ENCODE measurements around the gene CNTNAP2. TPM values are rescaled to one million over a fixed set of nuclear protein-coding genes. Genes with fewer than 3 reads are reported as not detected.

Gene CNTNAP2
- total and polyA plus RNA-seq, 2 of the 4 experiments (the other 2 are of a cell fraction), result not detected

- Histone ChIP-seq H2BK20ac (ENCODE audit: low read depth, low read length) (no peak overlapping the region), H2AFZ (replicated peaks; ENCODE audit: low read length, poor library complexity) (no peak overlapping the region), H3K18ac (ENCODE audit: low read depth, low read length) (no peak overlapping the region), H4K8ac (ENCODE audit: low read depth in 2 of 2, low read length in 2 of 2) (no peak overlapping the region), H3K27ac (ENCODE audit: insufficient read depth, low read length) (no peak overlapping the region), H3K4me1 (ENCODE audit: control insufficient read depth, insufficient read depth, low read length) (no peaks in the 10 kb centered on the region), H3K36me3 (ENCODE audit: control insufficient read depth, insufficient read depth, low read length) (no peaks in the 10 kb centered on the region), H4K5ac (ENCODE audit: low read depth, low read length) (no peak overlapping the region), H2AK5ac (ENCODE audit: low read depth, low read length) (no peak overlapping the region), H2BK120ac (ENCODE audit: low read depth, low read length) (no peak overlapping the region), H3K9ac (ENCODE audit: low read depth, low read length) (no peak overlapping the region), H3K27me3 (ENCODE audit: control insufficient read depth, insufficient read depth, low read length) (no peaks in the 10 kb centered on the region), H4K20me1 (ENCODE audit: insufficient read depth, low read length) (no peaks in the 10 kb centered on the region), H2AK9ac (replicated peaks; ENCODE audit: low read depth, low read length, poor library complexity) (no peak overlapping the region), H3K56ac (ENCODE audit: extremely low read depth, insufficient read depth, low read length) (no peak overlapping the region), H3K4me3 (ENCODE audit: insufficient read depth, low read depth, low read length) (no peak overlapping the region), H3K14ac (replicated peaks; ENCODE audit: low read depth, low read length) (no peak overlapping the region), H3K4ac (ENCODE audit: low read depth, low read length) (no peak overlapping the region), H3K23ac (ENCODE audit: low read depth, low read length) (no peak overlapping the region), H4K91ac (ENCODE audit: insufficient read depth, low read depth, low read length) (no peak overlapping the region), H2BK5ac (ENCODE audit: low read depth, low read length, poor library complexity, severe bottlenecking) (no peak overlapping the region), H3K9me1 (ENCODE audit: insufficient read depth, low read length) (no peaks in the 10 kb centered on the region), H3K9me3 (ENCODE audit: control insufficient read depth, insufficient read depth, low read length) (peaks cover 2% of the 10 kb centered on the region; the same call in 1 of the 2 replicates), H2BK15ac (ENCODE audit: low read depth, low read length) (no peak overlapping the region), H3K79me1 (ENCODE audit: low read depth in 1 of 2, low read length in 2 of 2) (no peaks in the 10 kb centered on the region), H3K4me2 (ENCODE audit: low read depth, low read length) (no peak overlapping the region)
- TF ChIP-seq USF2 (IDR thresholded peaks at IDR 0.05; ENCODE audit: low read depth, low read length), result no peak
- TF ChIP-seq ELK1 (IDR thresholded peaks at IDR 0.05; ENCODE audit: borderline replicate concordance, low read depth, low read length), result no peak
- no peak for TF ChIP-seq CEBPB (IDR thresholded peaks at IDR 0.05; ENCODE audit: low read depth, low read length)
- no peak for TF ChIP-seq SMC3 (IDR thresholded peaks at IDR 0.05; ENCODE audit: low read depth, low read length)
- no peak for TF ChIP-seq RAD21 (IDR thresholded peaks at IDR 0.05; ENCODE audit: low read length)
- no peak for TF ChIP-seq BHLHE40 (IDR thresholded peaks at IDR 0.05; ENCODE audit: low read depth, low read length)
- TF ChIP-seq NFE2L2 (IDR thresholded peaks at IDR 0.05; ENCODE audit: low read depth, low read length), result no peak
- no peak for TF ChIP-seq POLR2A (IDR thresholded peaks at IDR 0.05; ENCODE audit: low read depth, low read length)
- TF ChIP-seq MAZ (IDR thresholded peaks at IDR 0.05; ENCODE audit: borderline replicate concordance, low read depth, low read length), result no peak
- no peak for TF ChIP-seq MXI1 (IDR thresholded peaks at IDR 0.05; ENCODE audit: borderline replicate concordance, low read depth, low read length)
- TF ChIP-seq MAFK (IDR thresholded peaks at IDR 0.05; ENCODE audit: low read depth, low read length), result no peak
- TF ChIP-seq FOS (IDR thresholded peaks at IDR 0.05; ENCODE audit: low read depth, low read length), result no peak
- no peak for TF ChIP-seq CTCF (conservative IDR thresholded peaks at IDR 0.05; ENCODE audit: low read depth, low read length)
- TF ChIP-seq CHD1 (IDR thresholded peaks at IDR 0.05; ENCODE audit: low read depth, low read length), result no peak
- no peak for TF ChIP-seq RCOR1 (IDR thresholded peaks at IDR 0.05; ENCODE audit: insufficient replicate concordance, low read length)
- TF ChIP-seq RFX5 (IDR thresholded peaks at IDR 0.05; ENCODE audit: low read depth, low read length), result no peak
- dilution Hi-C loops (cut with HindIII; ENCODE audit: low sequenced_read_pairs, unreplicated experiment), result no loop called here
- in situ Hi-C loops (cut with MboI; ENCODE audit: low sequenced_read_pairs), result no loop called here
- BruUV-seq (replicated peaks), result no TSS peak
- intact Hi-C loops (cut with micrococcal nuclease), result no loop called here
- 67% methylated on average over 3 of the region's 8 CpGs; no CpG with 5 or more reads in 1 of the 2 experiments for WGBS, 2 experiments (ENCODE audit: extremely low coverage in 2 of 2, insufficient read length in 1 of 2)
- DNase-seq (no peak), ATAC-seq (ENCODE audit: low read depth) (no peak)
- CTCF ChIA-PET, result no interaction called here
- POLR2A ChIA-PET (ENCODE audit: unreplicated experiment), result no interaction called here
These were observed 1455.0 kb downstream of the CNTNAP2 start for GRCh38 chr7:147571436-147572185.
